Measurements from ENCODE around the gene TUBE1. TPM values are rescaled to one million over a fixed set of nuclear protein-coding genes. Genes with fewer than 3 reads are reported as not detected.
A peak's percentile ranks its signal among the peaks of the same experiment; 100 is the strongest.

TUBE1 gene
- total RNA-seq, 1 experiment from 2014 or later, result 42.5 TPM

GRCh38 chr6:112085286-112086065, 1.8 kb downstream of the TUBE1 start:
- Histone ChIP-seq H3K4me1 (ENCODE audit: control insufficient read depth in 1 of 2, insufficient read depth in 2 of 2, low read length in 2 of 2) (peaks cover 2 to 9% of the 10 kb centered on the region in 2 experiments; a peak in 3 of 4 replicates), H3K79me2 (ENCODE audit: insufficient read depth, low read length) (no peaks in the 10 kb centered on the region; the same call in none of the 2 replicates), H3K9me3 (ENCODE audit: control insufficient read depth in 1 of 2, insufficient read depth in 1 of 2, low read depth in 1 of 2, low read length in 2 of 2) (no peaks in the 10 kb centered on the region), H4K20me1 (ENCODE audit: insufficient read depth) (no peaks in the 10 kb centered on the region), H3K27me3 (ENCODE audit: insufficient read depth, low read length) (no peaks in the 10 kb centered on the region), H2AFZ (ENCODE audit: low read depth, low read length, poor library complexity, severe bottlenecking) (no peak overlapping the region), H3K27ac (ENCODE audit: low read depth, low read length) (no peak overlapping the region), H3K4me2 (ENCODE audit: low read length) (peak overlapping the region; percentile 79; the same call in 1 of the 2 replicates), H3K36me3 (ENCODE audit: control insufficient read depth in 1 of 2, insufficient read depth in 2 of 2, low read length in 2 of 2) (peaks cover 6 to 7% of the 10 kb centered on the region in 2 experiments; a peak in 2 of 4 replicates), H3K9ac (ENCODE audit: low read length) (no peak overlapping the region), H3K4me3 (replicated peaks in 1 of 2; ENCODE audit: low read depth in 1 of 2, low read length in 2 of 2) (no peak overlapping the region), H3K9me2 (ENCODE audit: insufficient read depth) (no peaks in the 10 kb centered on the region)
- DNase-seq (ENCODE audit: low read depth, low spot score) (no peak), ATAC-seq (no peak)
- intact Hi-C loops (cut with micrococcal nuclease), result loop anchor here (1.0 kb wide), 1 partner anchor 78 kb away; no protein-coding TSS in a partner anchor
- BruUV-seq (replicated peaks), result no TSS peak
- CTCF ChIA-PET, result interaction anchor here (1.4 to 2.2 kb wide), 2 partner anchors 14 to 78 kb away, joined by 3 to 10 read pairs; no protein-coding TSS in a partner anchor
- no peak for TF ChIP-seq CEBPB (IDR thresholded peaks at IDR 0.05; ENCODE audit: low read depth)
- no peak for TF ChIP-seq REST (IDR thresholded peaks at IDR 0.05; ENCODE audit: low read depth)
- no peak for TF ChIP-seq EZH2 (IDR thresholded peaks at IDR 0.05)
- TF ChIP-seq SP1 (IDR thresholded peaks at IDR 0.05; ENCODE audit: low read depth), result no peak
- TF ChIP-seq EGR1 (IDR thresholded peaks at IDR 0.05; ENCODE audit: low read depth), result no peak
- TF ChIP-seq TCF7L2 (IDR thresholded peaks at IDR 0.05; ENCODE audit: borderline replicate concordance, extremely low read depth, insufficient read depth, insufficient read length), result no peak
- TF ChIP-seq CBX3 (IDR thresholded peaks at IDR 0.05; ENCODE audit: low read depth), result no peak
- TF ChIP-seq EZH2phosphoT487 (IDR thresholded peaks at IDR 0.05; ENCODE audit: borderline replicate concordance), result no peak
- no peak for TF ChIP-seq MAX (IDR thresholded peaks at IDR 0.05)
- TF ChIP-seq JUND (IDR thresholded peaks at IDR 0.05), result no peak
- TF ChIP-seq ELF1 (IDR thresholded peaks at IDR 0.05; ENCODE audit: borderline replicate concordance, low read depth), result no peak
- TF ChIP-seq ZBTB33 (IDR thresholded peaks at IDR 0.05; ENCODE audit: extremely low read depth, insufficient replicate concordance, low read length), result no peak
- TF ChIP-seq RAD21 (IDR thresholded peaks at IDR 0.05; ENCODE audit: low read depth), result no peak
- no peak for TF ChIP-seq ZNF274 (IDR thresholded peaks at IDR 0.05; ENCODE audit: low read depth, low read length)
- no peak for TF ChIP-seq FOSL1 (IDR thresholded peaks at IDR 0.05; ENCODE audit: low read depth)
- POLR2A ChIA-PET, result no interaction called here
- RAD21 ChIA-PET (ENCODE audit: low non-redundant PET in 1 of 2, low total read pairs in 2 of 2, uncharacterized antibody in 2 of 2, unreplicated experiment in 2 of 2), result no interaction called here

Measured in HCT116 (cell line).